ENCODE results near the gene SULT2B1. TPM values are rescaled to one million over a fixed set of nuclear protein-coding genes. Genes with fewer than 3 reads are reported as not detected.
"Not testable (repeated sequence)": the region's sequence is repeated elsewhere in the genome, so short reads cannot be mapped to it uniquely, and the experiment has no call there.

The SULT2B1 gene
- total RNA-seq, 1 donor from 2014 or later = not detected

DNA sequence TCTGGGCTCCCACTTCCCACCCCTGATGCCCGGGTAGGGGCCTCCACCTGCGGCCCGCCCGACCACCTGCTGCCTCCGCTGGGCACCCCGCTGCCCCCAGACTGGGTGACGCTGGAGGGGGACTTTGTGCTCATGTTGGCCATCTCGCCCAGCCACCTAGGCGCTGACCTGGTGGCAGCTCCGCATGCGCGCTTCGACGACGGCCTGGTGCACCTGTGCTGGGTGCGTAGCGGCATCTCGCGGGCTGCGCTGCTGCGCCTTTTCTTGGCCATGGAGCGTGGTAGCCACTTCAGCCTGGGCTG, 77.3 kb downstream of the SULT2B1 start:
- no peak overlapping the region for H3K27ac Mint-ChIP-seq
- no peak for TF ChIP-seq CTCF (IDR thresholded peaks at IDR 0.05; ENCODE audit: unreplicated experiment)
- H3K4me3 Mint-ChIP-seq (ENCODE audit: low read depth) = no peak overlapping the region
- DNase-seq (ENCODE audit: low spot score, unreplicated experiment) = no peak
- H3K36me3 Mint-ChIP-seq (ENCODE audit: insufficient read depth) = peaks cover 4% of the 10 kb centered on the region
- no peaks in the 10 kb centered on the region for H3K27me3 Mint-ChIP-seq
- H3K4me1 Mint-ChIP-seq (ENCODE audit: low read depth) = peaks cover 23% of the 10 kb centered on the region
- no peaks in the 10 kb centered on the region for H3K9me3 Mint-ChIP-seq (ENCODE audit: low read depth)

- DNase-seq (ENCODE audit: low spot score, unreplicated experiment) = no peak
- peaks cover 4% of the 10 kb centered on the region for H3K36me3 Mint-ChIP-seq (ENCODE audit: insufficient read depth)
These were observed 77.8 kb downstream of the SULT2B1 start for GRCh38 chr19:48629599-48630295.

GRCh38 chr19:48630296-48631063, 78.5 kb downstream of the SULT2B1 start:
- Mint-ChIP-seq H3K27ac (peak overlapping the region; percentile 93), H3K36me3 (ENCODE audit: insufficient read depth) (peaks cover 4% of the 10 kb centered on the region), H3K4me1 (ENCODE audit: low read depth) (peaks cover 20% of the 10 kb centered on the region), H3K9me3 (ENCODE audit: low read depth) (no peaks in the 10 kb centered on the region), H3K4me3 (ENCODE audit: low read depth) (peak overlapping the region; percentile 48), H3K27me3 (no peaks in the 10 kb centered on the region)
- no peak for DNase-seq (ENCODE audit: low spot score, unreplicated experiment)
- peak; percentile 23 for TF ChIP-seq CTCF (IDR thresholded peaks at IDR 0.05; ENCODE audit: unreplicated experiment)

More at GRCh38 chr19:48629599-48630295, 77.8 kb downstream of the SULT2B1 start:
- no peak for TF ChIP-seq CTCF (IDR thresholded peaks at IDR 0.05; ENCODE audit: unreplicated experiment)
- Mint-ChIP-seq H3K4me1 (ENCODE audit: low read depth) (peaks cover 25% of the 10 kb centered on the region), H3K27ac (peak overlapping the region; percentile 93), H3K9me3 (ENCODE audit: low read depth) (no peaks in the 10 kb centered on the region), H3K27me3 (no peaks in the 10 kb centered on the region), H3K4me3 (ENCODE audit: low read depth) (peak overlapping the region; percentile 48)

GRCh38 chr19:48631225-48631624, 79.3 kb downstream of the SULT2B1 start:
- no peak for TF ChIP-seq CTCF (IDR thresholded peaks at IDR 0.05; ENCODE audit: unreplicated experiment)
- Mint-ChIP-seq H3K27ac (no peak overlapping the region), H3K36me3 (ENCODE audit: insufficient read depth) (peaks cover 4% of the 10 kb centered on the region)

DNA sequence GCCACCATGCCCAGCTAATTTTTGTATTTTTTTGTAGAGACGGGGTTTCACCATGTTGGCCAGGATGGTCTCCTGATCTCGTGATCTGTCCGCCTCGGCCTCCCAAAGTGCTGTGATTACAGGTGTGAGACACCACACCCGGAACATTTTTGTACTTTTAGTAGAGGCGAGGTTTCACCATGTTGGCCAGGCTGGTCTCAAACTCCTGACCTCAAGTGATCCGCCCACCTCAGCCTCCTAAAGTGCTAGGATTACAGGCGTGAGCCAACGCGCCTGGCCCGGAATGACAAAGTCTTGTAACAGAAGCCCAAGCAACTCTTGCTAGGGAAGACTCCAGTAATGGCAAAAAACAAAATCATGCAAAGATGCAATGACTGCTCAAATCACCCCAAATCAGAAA, 80.3 kb downstream of the SULT2B1 start:
- peaks cover 18% of the 10 kb centered on the region for H3K4me1 Mint-ChIP-seq (ENCODE audit: low read depth)
- not testable (repeated sequence) for H3K4me3 Mint-ChIP-seq (ENCODE audit: low read depth); H3K9me3 Mint-ChIP-seq (ENCODE audit: low read depth); H3K27me3 Mint-ChIP-seq; H3K36me3 Mint-ChIP-seq (ENCODE audit: insufficient read depth); DNase-seq (ENCODE audit: low spot score, unreplicated experiment); H3K27ac Mint-ChIP-seq

More at GRCh38 chr19:48631225-48631624, 79.3 kb downstream of the SULT2B1 start:
- Mint-ChIP-seq H3K9me3 (ENCODE audit: low read depth) (no peaks in the 10 kb centered on the region), H3K4me3 (ENCODE audit: low read depth) (no peak overlapping the region), H3K27me3 (peaks cover 3% of the 10 kb centered on the region), H3K4me1 (ENCODE audit: low read depth) (peaks cover 20% of the 10 kb centered on the region)
- DNase-seq (ENCODE audit: low spot score, unreplicated experiment) = no peak

Data from progenitor cell of endocrine pancreas (in vitro differentiated cells).